PC-3 (cell line): ENCODE data around the gene KRTAP5-11.

Experiments used
- CTCF ChIP-seq: fragments of 300-600 bp; sonication (generic); conservative IDR thresholded peaks from 2 replicates; pipeline ENCODE4 v1.5.1; 2017; ENCODE audit warnings: antibody characterized with exemption, low read depth, mild to moderate bottlenecking, low read length
- EZH2phosphoT487 ChIP-seq: fragments of 300-600 bp; sonication (generic); IDR thresholded peaks from 2 replicates; pipeline ENCODE4 v1.6.1; 2018; ENCODE audit warnings: mild to moderate bottlenecking, antibody characterized with exemption, low read length, borderline replicate concordance

- TF ChIP-seq CTCF (peak; percentile 64), EZH2phosphoT487 (no peak)
These were observed 2.3 kb downstream of the KRTAP5-11 start for GRCh38 chr11:71580057-71581003.
